GM23248 (cell line): ENCODE results near the gene MAP3K10.

Experiments
- EZH2 ChIP-seq: fragments of 200-600 bp; sonication (generic); IDR thresholded peaks from 2 replicates; pipeline ENCODE4 v1.6.1; 2018; ENCODE audit warnings: antibody characterized with exemption, mild to moderate bottlenecking; ENCODE audit not compliant: insufficient read depth, poor library complexity, severe bottlenecking
- EZH2phosphoT487 ChIP-seq: fragments of 200-600 bp; sonication (generic); IDR thresholded peaks from 2 replicates; pipeline ENCODE4 v1.6.1; 2018; ENCODE audit warnings: antibody characterized with exemption, moderate library complexity, mild to moderate bottlenecking, low read depth; ENCODE audit not compliant: insufficient read depth

DNA sequence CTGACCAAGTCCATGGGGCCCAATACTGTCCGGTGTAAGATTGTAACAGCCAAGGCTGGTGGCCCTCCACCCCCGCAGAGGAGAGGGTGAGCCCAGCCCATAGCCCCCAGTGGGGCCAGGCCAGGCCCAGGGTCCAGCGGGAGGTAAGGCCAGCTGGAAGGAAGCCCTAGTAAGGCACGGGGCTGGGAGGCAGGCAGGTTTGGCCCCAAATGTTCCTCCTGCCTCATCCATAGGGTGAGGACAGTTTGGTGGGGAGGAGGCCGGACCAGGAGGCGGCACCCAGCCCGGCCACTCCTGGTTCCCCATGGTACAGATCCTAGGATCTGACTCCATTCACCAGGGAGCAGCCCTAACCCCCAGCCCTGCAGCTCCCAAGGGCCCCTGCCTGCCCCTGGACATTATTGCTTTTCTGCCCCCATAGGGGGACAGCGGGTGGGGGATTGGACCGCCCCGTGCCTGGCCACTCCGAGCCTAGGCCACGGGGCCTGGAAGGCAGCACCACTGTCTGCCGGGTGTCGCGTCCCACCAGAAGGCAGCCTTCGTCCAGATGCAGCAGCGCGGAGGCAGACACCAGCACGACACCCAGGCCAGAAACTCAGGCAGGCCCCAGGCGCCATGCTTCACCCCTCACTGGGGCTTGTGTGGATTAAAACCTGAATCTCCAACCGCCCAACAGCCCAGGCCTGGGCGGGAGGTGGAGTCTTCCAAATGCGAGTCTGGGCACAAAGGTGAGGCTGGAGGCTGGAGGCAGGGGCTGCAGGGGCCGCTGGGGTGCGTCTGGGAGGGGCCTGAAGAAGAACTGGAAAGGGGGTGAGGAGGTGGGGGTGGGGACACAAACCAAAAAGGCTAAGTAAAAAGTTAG, 42.0 kb downstream of the MAP3K10 start:
- TF ChIP-seq EZH2phosphoT487 (no peak), EZH2 (no peak)
